ENCODE measurements around the gene LSM6.

Gene LSM6

GRCh38 chr4:146238107-146238506, 62.6 kb downstream of the LSM6 start:
- TF ChIP-seq YY1 (IDR thresholded peaks at IDR 0.05; ENCODE audit: low read depth), result no peak
- no peak for TF ChIP-seq TAF1 (IDR thresholded peaks at IDR 0.05; ENCODE audit: low read depth)
- no peak for TF ChIP-seq EP300 (IDR thresholded peaks at IDR 0.05; ENCODE audit: borderline replicate concordance)
- TF ChIP-seq TEAD4 (IDR thresholded peaks at IDR 0.05), result no peak
- TF ChIP-seq CREB1 (IDR thresholded peaks at IDR 0.05; ENCODE audit: low read depth), result no peak
- TF ChIP-seq CEBPB (IDR thresholded peaks at IDR 0.05), result no peak
- no peak for TF ChIP-seq RAD21 (IDR thresholded peaks at IDR 0.05; ENCODE audit: low read depth)
- TF ChIP-seq FOXM1 (IDR thresholded peaks at IDR 0.05; ENCODE audit: borderline replicate concordance, low read depth), result no peak
- TF ChIP-seq NFIC (IDR thresholded peaks at IDR 0.05), result no peak
- TF ChIP-seq TCF12 (IDR thresholded peaks at IDR 0.05; ENCODE audit: low read depth), result no peak
- TF ChIP-seq EGR1 (IDR thresholded peaks at IDR 0.05), result no peak
- TF ChIP-seq, protein P1, sequence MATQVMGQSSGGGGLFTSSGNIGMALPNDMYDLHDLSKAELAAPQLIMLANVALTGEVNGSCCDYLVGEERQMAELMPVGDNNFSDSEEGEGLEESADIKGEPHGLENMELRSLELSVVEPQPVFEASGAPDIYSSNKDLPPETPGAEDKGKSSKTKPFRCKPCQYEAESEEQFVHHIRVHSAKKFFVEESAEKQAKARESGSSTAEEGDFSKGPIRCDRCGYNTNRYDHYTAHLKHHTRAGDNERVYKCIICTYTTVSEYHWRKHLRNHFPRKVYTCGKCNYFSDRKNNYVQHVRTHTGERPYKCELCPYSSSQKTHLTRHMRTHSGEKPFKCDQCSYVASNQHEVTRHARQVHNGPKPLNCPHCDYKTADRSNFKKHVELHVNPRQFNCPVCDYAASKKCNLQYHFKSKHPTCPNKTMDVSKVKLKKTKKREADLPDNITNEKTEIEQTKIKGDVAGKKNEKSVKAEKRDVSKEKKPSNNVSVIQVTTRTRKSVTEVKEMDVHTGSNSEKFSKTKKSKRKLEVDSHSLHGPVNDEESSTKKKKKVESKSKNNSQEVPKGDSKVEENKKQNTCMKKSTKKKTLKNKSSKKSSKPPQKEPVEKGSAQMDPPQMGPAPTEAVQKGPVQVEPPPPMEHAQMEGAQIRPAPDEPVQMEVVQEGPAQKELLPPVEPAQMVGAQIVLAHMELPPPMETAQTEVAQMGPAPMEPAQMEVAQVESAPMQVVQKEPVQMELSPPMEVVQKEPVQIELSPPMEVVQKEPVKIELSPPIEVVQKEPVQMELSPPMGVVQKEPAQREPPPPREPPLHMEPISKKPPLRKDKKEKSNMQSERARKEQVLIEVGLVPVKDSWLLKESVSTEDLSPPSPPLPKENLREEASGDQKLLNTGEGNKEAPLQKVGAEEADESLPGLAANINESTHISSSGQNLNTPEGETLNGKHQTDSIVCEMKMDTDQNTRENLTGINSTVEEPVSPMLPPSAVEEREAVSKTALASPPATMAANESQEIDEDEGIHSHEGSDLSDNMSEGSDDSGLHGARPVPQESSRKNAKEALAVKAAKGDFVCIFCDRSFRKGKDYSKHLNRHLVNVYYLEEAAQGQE (IDR thresholded peaks at IDR 0.05; ENCODE audit: low read depth), result no peak
- TF ChIP-seq, protein P2, sequence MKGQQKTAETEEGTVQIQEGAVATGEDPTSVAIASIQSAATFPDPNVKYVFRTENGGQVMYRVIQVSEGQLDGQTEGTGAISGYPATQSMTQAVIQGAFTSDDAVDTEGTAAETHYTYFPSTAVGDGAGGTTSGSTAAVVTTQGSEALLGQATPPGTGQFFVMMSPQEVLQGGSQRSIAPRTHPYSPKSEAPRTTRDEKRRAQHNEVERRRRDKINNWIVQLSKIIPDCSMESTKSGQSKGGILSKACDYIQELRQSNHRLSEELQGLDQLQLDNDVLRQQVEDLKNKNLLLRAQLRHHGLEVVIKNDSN (IDR thresholded peaks at IDR 0.05), result no peak
